ENCODE results near the gene GALNTL6. TPM values are rescaled to one million over a fixed set of nuclear protein-coding genes. Genes with fewer than 3 reads are reported as not detected.

GALNTL6 gene
- total and polyA plus RNA-seq, 8 donors = 0.15 to 0.87 (median 0.58) TPM; not detected in 3

DNA sequence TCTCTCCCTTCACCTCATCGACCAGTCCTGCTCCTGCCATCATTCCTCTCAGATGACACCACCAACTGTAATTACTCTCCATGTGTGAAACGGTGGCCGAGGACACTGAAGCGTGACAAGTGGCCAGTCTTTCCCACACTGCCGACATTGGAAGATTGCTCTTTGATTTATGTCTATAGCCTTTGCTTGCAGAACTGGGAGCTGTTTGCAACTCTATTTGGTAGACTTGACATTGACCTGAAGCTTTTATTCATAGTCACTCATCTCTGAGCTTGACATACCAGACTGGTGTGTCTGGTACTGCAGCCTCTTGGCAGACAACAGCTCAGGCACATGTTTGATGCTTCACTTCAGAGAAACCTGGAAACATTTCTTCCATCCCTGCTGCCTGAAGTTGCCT is 1233.6 kb downstream of the GALNTL6 start:
- Histone ChIP-seq H3K4me1 (peaks cover 0 to 6% (median 2%) of the 10 kb centered on the region in 4 donors), H3K36me3 (no peaks in the 10 kb centered on the region), H3K27me3 (no peaks in the 10 kb centered on the region), H3K27ac (no peak overlapping the region), H3K9me3 (no peaks in the 10 kb centered on the region), H3K4me3 (no peak overlapping the region)
- intact Hi-C loops (cut with DNase I; ENCODE audit: low total_unique reads) = no loop called here
- no peak for DNase-seq
- whole genome bisulfite sequencing, 5 donors = 87 to 90% (median 88%) methylated on average over 5 of the region's 5 CpGs
- TF ChIP-seq, protein P1, sequence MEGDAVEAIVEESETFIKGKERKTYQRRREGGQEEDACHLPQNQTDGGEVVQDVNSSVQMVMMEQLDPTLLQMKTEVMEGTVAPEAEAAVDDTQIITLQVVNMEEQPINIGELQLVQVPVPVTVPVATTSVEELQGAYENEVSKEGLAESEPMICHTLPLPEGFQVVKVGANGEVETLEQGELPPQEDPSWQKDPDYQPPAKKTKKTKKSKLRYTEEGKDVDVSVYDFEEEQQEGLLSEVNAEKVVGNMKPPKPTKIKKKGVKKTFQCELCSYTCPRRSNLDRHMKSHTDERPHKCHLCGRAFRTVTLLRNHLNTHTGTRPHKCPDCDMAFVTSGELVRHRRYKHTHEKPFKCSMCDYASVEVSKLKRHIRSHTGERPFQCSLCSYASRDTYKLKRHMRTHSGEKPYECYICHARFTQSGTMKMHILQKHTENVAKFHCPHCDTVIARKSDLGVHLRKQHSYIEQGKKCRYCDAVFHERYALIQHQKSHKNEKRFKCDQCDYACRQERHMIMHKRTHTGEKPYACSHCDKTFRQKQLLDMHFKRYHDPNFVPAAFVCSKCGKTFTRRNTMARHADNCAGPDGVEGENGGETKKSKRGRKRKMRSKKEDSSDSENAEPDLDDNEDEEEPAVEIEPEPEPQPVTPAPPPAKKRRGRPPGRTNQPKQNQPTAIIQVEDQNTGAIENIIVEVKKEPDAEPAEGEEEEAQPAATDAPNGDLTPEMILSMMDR (IDR thresholded peaks at IDR 0.05) = no peak
- TF ChIP-seq POLR2A (IDR thresholded peaks at IDR 0.05) (no peak), EP300 (IDR thresholded peaks at IDR 0.05) (no peak), POLR2AphosphoS5 (IDR thresholded peaks at IDR 0.05) (no peak)

DNA sequence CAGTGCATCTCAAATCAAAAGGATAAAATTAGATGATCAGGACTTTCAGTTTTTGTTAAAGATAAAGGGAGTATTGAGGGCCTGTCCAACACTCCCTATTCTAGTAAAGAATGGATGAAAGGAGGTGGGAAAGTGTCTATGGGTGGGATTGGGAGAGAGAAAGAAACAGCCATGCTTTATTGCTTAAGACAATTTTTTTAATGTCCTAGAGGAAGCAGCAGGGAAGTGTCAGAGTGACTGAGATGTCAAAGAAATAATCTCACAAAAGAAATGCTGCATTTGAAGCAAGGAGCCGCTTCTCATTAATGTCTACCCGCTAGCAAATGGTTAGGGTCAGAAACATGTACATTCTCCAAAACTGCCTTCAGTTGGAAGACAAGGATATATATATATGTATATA is 1238.0 kb downstream of the GALNTL6 start:
- no peak overlapping the region for H3K4me3 ChIP-seq
- TF ChIP-seq EP300 (IDR thresholded peaks at IDR 0.05) (no peak), POLR2A (IDR thresholded peaks at IDR 0.05) (no peak), POLR2AphosphoS5 (IDR thresholded peaks at IDR 0.05) (no peak)
- TF ChIP-seq, protein P1 (IDR thresholded peaks at IDR 0.05) = no peak
- WGBS, 5 donors = 71 to 92% (median 86%) methylated on average over 2 of the region's 2 CpGs
- no peak overlapping the region for H3K27ac ChIP-seq
- intact Hi-C loops (cut with DNase I; ENCODE audit: low total_unique reads) = no loop called here
- no peak for DNase-seq
- H3K9me3 ChIP-seq = no peaks in the 10 kb centered on the region
- no peaks in the 10 kb centered on the region for H3K36me3 ChIP-seq
- H3K27me3 ChIP-seq = no peaks in the 10 kb centered on the region
- H3K4me1 ChIP-seq = peaks cover 0 to 18% (median 5%) of the 10 kb centered on the region in 4 donors

DNA sequence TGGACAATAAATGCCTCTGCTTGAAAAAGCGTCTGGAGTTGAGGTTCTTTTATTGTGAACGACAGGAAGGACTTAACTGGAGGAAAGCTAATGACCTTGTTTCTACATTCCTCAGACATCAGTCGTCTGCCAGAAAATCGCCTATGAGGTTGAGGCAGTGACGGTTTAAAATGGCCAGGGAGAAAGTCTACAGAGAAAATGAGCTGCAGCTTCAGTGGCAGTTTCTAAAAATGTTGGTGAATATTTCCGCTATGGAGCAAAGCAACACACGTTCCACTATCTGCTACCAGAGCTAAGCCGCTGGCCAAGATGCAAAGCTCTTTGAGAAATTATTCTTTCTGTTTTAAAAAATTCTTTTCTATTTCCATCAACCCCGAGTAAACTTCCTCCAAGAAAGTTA is 1238.5 kb downstream of the GALNTL6 start:
- DNase-seq = no peak
- TF ChIP-seq POLR2A (IDR thresholded peaks at IDR 0.05) = no peak
- no peak for TF ChIP-seq EP300 (IDR thresholded peaks at IDR 0.05)
- TF ChIP-seq, protein P1 (IDR thresholded peaks at IDR 0.05) = no peak
- TF ChIP-seq POLR2AphosphoS5 (IDR thresholded peaks at IDR 0.05) = no peak
- 59 to 75% (median 68%) methylated on average over 9 of the region's 9 CpGs for WGBS, 5 donors
- H3K9me3 ChIP-seq = no peaks in the 10 kb centered on the region
- H3K27ac ChIP-seq = peak overlapping the region in 1 of 5 donors; percentile 35
- H3K4me1 ChIP-seq = peaks cover 0 to 23% (median 7%) of the 10 kb centered on the region in 4 donors
- H3K27me3 ChIP-seq = no peaks in the 10 kb centered on the region
- no peaks in the 10 kb centered on the region for H3K36me3 ChIP-seq
- H3K4me3 ChIP-seq = peak overlapping the region in 1 of 4 donors; percentile 8
- intact Hi-C loops (cut with DNase I; ENCODE audit: low total_unique reads) = no loop called here

DNA sequence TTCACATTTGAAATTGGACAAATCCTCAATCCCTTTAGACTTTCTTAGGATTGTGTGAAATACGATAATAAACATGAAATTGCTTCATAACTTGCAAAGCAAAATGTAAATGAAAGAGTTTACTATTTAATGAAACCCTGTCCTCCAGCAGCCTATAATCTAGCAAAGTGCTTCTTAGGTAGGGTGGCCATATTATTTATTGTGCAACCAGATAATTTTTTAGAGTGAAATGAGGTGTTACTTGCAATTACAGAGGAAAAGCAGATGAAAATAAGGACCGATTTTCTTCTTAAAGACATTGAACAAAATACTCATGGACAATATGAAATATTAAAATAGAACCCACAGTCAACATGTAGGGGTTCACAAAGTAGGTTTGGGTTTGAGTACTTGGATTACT is 1239.2 kb downstream of the GALNTL6 start:
- intact Hi-C loops (cut with DNase I; ENCODE audit: low total_unique reads) = no loop called here
- H3K4me1 ChIP-seq = peaks cover 4 to 30% (median 13%) of the 10 kb centered on the region in 4 donors
- H3K27me3 ChIP-seq = no peaks in the 10 kb centered on the region
- no peak for DNase-seq
- 68 to 94% (median 91%) methylated on average over 2 of the region's 2 CpGs for whole genome bisulfite sequencing, 5 donors
- H3K36me3 ChIP-seq = no peaks in the 10 kb centered on the region
- H3K4me3 ChIP-seq = no peak overlapping the region
- TF ChIP-seq POLR2AphosphoS5 (IDR thresholded peaks at IDR 0.05) = no peak
- TF ChIP-seq, protein P1 (IDR thresholded peaks at IDR 0.05) = no peak
- TF ChIP-seq POLR2A (IDR thresholded peaks at IDR 0.05) = no peak
- no peak for TF ChIP-seq EP300 (IDR thresholded peaks at IDR 0.05)
- no peaks in the 10 kb centered on the region for H3K9me3 ChIP-seq
- no peak overlapping the region for H3K27ac ChIP-seq

Measured in stomach (tissue), 9 donors.